Erythroblast (primary cell): Measurements from ENCODE around the gene HIF3A.

Experiments
- DNase-seq, 2 experiments: peaks; one replicate each; lab custom pipeline; 2025; lab: John Stamatoyannopoulos, UW
- GATA1 ChIP-seq: IDR thresholded peaks from 2 replicates; pipeline ENCODE4 v1.6.1; 2011; ENCODE audit warnings: low read depth, mild to moderate bottlenecking, control low read depth, low read length, moderate library complexity
- POLR2A ChIP-seq: IDR thresholded peaks from 2 replicates; pipeline ENCODE4 v1.6.1; 2011; ENCODE audit warnings: mild to moderate bottlenecking, low read length

The HIF3A gene

GRCh38 chr19:46383171-46383815 is 86.5 kb downstream of the HIF3A start:
- DNase-seq, result no peak
- no peak for TF ChIP-seq GATA1
- no peak for TF ChIP-seq POLR2A

- TF ChIP-seq POLR2A, result no peak
- TF ChIP-seq GATA1, result no peak
- DNase-seq, result no peak
These were observed 87.0 kb downstream of the HIF3A start for GRCh38 chr19:46383846-46384245.

GRCh38 chr19:46384396-46384795 is 87.6 kb downstream of the HIF3A start:
- TF ChIP-seq POLR2A (no peak), GATA1 (no peak)
- no peak for DNase-seq

GRCh38 chr19:46385636-46386035 is 88.8 kb downstream of the HIF3A start:
- DNase-seq, result no peak
- TF ChIP-seq POLR2A (no peak), GATA1 (no peak)

- no peak for DNase-seq
- TF ChIP-seq GATA1 (no peak), POLR2A (no peak)
These were observed 89.3 kb downstream of the HIF3A start for GRCh38 chr19:46386151-46386550.

- DNase-seq, result no peak
- TF ChIP-seq GATA1, result no peak
- TF ChIP-seq POLR2A, result no peak
These were observed 90.3 kb downstream of the HIF3A start for GRCh38 chr19:46386996-46387712.

- no peak for TF ChIP-seq POLR2A
- TF ChIP-seq GATA1, result no peak
- DNase-seq, result no peak
These were observed 90.9 kb downstream of the HIF3A start for GRCh38 chr19:46387713-46388130.

GRCh38 chr19:46388311-46389095 is 91.7 kb downstream of the HIF3A start:
- no peak for TF ChIP-seq POLR2A
- no peak for TF ChIP-seq GATA1
- DNase-seq, result no peak

GRCh38 chr19:46390121-46390858 is 93.4 kb downstream of the HIF3A start:
- DNase-seq, result no peak
- TF ChIP-seq GATA1 (no peak), POLR2A (no peak)

GRCh38 chr19:46390866-46391265 is 94.0 kb downstream of the HIF3A start:
- TF ChIP-seq GATA1, result no peak
- TF ChIP-seq POLR2A, result no peak
- DNase-seq, result no peak

GRCh38 chr19:46391296-46392251 is 94.7 kb downstream of the HIF3A start:
- no peak for DNase-seq
- TF ChIP-seq GATA1 (no peak), POLR2A (no peak)

- no peak for TF ChIP-seq GATA1
- DNase-seq, result no peak
These were observed 95.5 kb downstream of the HIF3A start for GRCh38 chr19:46392252-46392801.
